GM12872 (cell line): ENCODE data around the gene LINGO1.

Experiments
- TF ChIP-seq, protein P1 (sequence below): IDR thresholded peaks from 3 replicates; pipeline ENCODE4 v1.5.1; 2011; ENCODE audit warnings: low read depth, mild to moderate bottlenecking, low read length, moderate library complexity; ENCODE audit not compliant: insufficient read depth

Gene LINGO1

DNA sequence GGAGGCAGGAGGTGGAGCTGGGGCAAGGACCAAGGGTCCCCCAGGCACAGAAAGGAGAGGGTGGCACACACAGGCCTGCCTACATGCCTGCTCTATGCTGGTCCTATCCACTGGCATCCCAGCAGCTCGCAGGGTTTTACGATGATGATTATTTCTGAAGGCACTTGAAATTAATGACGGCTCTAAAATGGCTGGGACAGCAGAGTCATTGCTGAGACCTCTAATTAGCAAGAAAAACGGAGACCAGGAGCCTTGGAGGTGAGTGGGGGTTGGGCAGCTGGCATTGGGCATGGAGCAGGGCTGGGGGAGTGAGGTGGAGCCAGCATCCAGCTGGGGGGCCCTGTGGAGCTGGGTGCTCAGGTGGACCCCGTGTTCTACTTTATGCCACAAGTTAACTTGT, 3.5 kb upstream of the LINGO1 start:
- TF ChIP-seq, protein P1, sequence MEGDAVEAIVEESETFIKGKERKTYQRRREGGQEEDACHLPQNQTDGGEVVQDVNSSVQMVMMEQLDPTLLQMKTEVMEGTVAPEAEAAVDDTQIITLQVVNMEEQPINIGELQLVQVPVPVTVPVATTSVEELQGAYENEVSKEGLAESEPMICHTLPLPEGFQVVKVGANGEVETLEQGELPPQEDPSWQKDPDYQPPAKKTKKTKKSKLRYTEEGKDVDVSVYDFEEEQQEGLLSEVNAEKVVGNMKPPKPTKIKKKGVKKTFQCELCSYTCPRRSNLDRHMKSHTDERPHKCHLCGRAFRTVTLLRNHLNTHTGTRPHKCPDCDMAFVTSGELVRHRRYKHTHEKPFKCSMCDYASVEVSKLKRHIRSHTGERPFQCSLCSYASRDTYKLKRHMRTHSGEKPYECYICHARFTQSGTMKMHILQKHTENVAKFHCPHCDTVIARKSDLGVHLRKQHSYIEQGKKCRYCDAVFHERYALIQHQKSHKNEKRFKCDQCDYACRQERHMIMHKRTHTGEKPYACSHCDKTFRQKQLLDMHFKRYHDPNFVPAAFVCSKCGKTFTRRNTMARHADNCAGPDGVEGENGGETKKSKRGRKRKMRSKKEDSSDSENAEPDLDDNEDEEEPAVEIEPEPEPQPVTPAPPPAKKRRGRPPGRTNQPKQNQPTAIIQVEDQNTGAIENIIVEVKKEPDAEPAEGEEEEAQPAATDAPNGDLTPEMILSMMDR, result no peak

DNA sequence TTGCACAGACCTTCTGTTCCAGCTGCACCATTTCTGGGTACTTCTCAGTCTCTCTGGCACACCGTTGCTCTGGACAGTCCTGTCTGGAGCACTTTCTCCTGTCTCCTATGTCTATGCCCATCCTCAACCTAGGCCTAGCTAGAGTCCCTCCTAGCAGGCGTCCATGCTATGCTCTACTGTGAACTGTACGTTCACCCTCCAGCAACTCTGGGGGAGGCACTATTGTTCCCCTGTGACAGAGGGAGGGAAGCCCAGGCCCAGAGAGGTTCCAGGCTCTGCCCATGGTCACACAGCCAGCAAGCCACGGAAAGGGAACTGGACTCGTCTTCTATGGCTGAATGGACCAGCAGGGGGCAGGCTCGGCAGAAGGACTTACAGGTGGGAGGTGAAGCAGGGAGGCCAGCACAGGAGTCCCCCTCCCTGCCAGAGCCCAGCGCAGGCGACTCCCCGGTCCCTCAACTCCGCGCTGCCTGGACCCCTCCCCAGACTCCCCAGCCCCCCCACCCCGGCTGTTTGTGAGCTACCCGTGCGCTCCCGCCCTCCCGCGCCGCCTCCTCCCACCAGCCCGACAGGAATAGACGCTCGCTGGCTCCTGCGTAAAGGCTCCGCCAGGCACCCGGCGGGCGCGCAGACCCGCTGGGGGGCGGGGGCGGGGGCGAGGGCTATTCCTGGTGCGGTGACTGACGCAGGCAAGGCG, 1.7 kb upstream of the LINGO1 start:
- TF ChIP-seq, protein P1, result peak; percentile 79

DNA sequence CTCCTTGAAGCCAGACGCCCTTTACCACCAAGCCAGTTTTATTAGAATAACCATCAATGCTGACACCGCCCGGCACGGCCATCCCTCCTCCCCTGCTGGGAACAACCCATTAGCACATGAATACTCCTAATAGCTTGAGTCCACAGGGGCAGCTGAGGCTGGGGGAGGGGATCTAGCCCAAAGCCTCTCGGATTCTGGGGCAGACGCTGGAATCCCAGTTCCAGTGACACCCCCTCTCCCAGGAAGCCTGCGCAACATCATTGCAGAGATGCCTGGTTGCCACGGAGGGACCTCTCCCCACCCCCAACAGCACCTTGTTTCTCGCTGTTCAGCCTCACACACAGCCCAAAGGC, 1.2 kb upstream of the LINGO1 start:
- TF ChIP-seq, protein P1, result no peak

DNA sequence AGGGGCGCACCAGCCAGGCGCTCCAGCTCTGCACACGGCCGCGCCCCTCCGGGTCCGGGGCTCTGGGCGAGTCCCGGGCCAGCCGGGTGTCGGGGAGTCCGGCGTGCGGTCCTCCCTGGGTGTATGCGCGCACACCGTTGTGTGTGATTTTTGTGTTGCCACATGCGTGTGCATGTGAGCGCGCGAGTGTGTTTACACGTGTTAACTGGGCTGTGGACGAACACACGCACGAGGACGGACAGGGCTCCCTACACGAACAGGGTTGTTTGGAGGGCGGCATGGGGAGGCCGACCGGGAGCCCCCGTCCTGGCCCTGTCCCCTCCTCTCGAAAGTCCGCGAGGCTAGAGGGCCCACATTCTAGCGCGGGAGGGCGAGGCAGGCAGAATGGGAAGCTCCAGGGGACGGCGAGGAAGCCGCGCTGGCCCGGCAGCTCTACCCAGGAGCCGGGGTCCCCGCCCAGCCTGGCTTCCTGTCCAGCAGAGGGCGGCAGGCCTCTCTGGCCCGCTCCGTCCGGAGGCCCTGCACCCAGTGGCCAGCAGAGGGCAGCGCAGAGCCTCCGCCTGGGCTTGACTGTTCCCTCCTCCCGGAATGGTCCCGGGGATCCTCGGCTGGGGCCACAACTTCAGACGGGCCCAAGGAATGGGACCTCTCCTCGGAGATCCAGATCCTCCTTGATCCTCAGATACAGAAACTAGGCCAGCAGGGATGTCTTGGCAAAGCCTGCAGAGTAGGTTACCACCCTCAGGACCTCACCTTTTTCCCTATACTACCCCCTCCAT, 611 bp upstream of the LINGO1 start:
- TF ChIP-seq, protein P1, result peak; percentile 100

DNA sequence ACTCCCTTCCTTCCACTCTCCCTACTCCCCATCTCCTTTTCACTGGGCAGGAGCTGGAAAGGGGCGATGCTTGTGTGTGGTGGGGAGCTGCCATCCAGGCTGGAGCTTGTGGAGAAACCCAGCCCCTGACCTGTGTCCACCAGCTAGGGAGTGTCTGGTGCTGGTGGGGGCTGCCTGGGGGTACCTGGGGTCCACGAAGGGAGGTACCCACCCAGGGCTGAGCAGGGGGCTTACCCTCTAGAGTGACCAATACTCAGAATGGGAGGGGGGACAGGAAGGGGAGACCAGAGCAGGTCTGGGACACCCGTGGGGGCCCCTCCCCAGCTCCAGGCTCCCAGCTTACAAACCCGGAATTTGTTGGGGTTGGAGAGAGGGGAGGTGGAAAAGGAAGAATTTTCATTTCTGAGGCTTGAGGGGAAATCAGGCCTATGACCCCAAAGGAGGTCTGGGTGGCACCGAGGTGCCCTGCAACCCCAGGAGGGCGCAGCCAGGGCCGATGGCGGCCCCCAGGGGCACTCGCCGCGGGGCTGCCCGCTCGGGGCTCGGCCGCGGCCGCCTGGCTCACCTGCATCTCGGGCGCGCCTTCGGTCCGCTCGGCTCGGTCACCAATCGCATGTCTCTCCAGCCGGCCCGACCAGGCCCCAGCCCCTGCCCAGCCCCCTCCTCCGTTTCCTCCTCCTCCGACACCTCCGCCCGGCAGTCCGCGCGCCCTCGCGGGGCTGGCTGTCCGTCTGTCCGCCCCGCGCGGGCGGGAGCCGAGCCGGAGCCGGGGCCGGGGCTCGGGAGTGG, 773 bp downstream of the LINGO1 start:
- TF ChIP-seq, protein P1, result no peak

DNA sequence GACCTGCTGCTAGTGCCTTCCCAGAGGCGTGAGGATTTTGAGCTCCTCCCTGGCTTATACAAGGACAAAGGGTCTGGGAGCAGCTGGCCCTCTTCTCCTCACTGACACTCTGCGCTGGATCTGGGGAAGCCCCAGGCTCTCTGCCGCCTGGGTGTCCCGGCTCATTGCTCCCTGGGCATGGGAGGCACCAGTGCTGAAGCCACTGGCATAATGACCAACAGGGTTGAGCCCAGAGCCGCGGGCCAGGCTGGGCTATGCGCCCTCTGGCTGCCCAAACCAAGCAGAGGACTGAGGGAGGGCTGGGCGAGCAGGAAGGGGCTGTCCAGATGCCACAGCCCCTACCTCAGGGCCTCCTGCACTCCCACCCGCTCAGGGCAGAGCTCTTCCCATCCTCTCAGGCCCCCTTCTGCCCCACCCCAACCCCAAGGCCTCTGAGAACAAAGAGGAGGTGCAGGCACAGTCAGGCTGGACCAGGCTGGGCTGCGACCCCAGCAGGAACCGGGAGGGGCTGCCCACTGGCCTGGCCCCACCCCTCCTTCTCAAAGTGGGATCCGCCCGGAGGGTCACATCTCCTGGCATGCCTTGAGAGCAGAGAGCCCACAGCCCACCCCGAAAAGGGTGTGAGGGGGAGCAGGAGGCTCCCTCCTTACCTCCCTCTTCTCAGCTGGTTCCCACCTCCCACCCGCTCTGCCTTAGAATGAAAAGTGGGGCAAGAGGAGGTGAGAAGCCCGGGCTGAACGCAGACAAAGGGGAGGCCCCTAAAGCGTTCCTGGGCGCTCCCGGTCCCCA, 1.6 kb downstream of the LINGO1 start:
- TF ChIP-seq, protein P1, result no peak
